Cardiac muscle cell (in vitro differentiated cells and primary cell): ENCODE measurements around the gene CEP72. TPM values are rescaled to one million over a fixed set of nuclear protein-coding genes. Genes with fewer than 3 reads are reported as not detected.

ENCODE experiments used
- DNase-seq, 2 donors: peaks; one replicate each; pipeline versions ENCODE4 v3.0.0 to v3.0.0-alpha.2; 2010 to 2017; ENCODE audit warnings: low read depth in 1 of 2, low spot score in 1 of 2
- H3K27ac ChIP-seq: fragments of 200-600 bp; sonication (generic); 2 replicates; pipeline ENCODE4 v1.5.1; 2016
- H3K27me3 ChIP-seq: fragments of 200-600 bp; sonication (generic); 2 replicates; pipeline ENCODE4 v1.6.0; 2016; ENCODE audit warnings: control low read depth
- H3K36me3 ChIP-seq: fragments of 200-600 bp; sonication (generic); 2 replicates; pipeline ENCODE4 v1.5.1; 2016; ENCODE audit warnings: control low read depth
- H3K4me1 ChIP-seq: fragments of 200-600 bp; sonication (generic); 2 replicates; pipeline ENCODE4 v1.8.1; 2017; ENCODE audit warnings: low read depth, mild to moderate bottlenecking, mixed run types
- H3K4me3 ChIP-seq: fragments of 200-600 bp; sonication (generic); 2 replicates; pipeline ENCODE4 v1.5.1; 2016; ENCODE audit warnings: mild to moderate bottlenecking
- H3K9me3 ChIP-seq: fragments of 200-600 bp; sonication (generic); 2 replicates; pipeline ENCODE4 v1.5.1; 2017; ENCODE audit warnings: low read depth, mild to moderate bottlenecking, control low read depth
- CTCF ChIP-seq: IDR thresholded peaks from 2 replicates; pipeline ENCODE4 v1.5.1; 2012; ENCODE audit warnings: low read depth, mild to moderate bottlenecking, low read length
- polyA plus RNA-seq: library from polyadenylated mRNA; unstranded; fragments of >200 nt; fragmentation: Nextera tagmentation; extraction: Ambion mirVana; gene quantifications from 2 replicates; pipeline ENCODE4 v1.2.1, GENCODE V29; 2016
- total RNA-seq: library from RNA; depleted of rRNA; stranded (reverse); fragments of >200 nt; gene quantifications from 2 replicates; pipeline ENCODE4 v1.2.3, GENCODE V29; 2016

Gene CEP72
- total and polyA plus RNA-seq, 2 experiments from 2014 or later, result 6.6 to 8.5 TPM

GRCh38 chr5:598564-598890, 13.6 kb upstream of the CEP72 start:
- no peak for TF ChIP-seq CTCF
- H3K4me1 ChIP-seq, result no peaks in the 10 kb centered on the region
- no peak overlapping the region for H3K27ac ChIP-seq
- H3K27me3 ChIP-seq, result peaks cover 38% of the 10 kb centered on the region
- no peak overlapping the region for H3K4me3 ChIP-seq
- H3K36me3 ChIP-seq, result no peaks in the 10 kb centered on the region
- no peak for DNase-seq
- no peaks in the 10 kb centered on the region for H3K9me3 ChIP-seq

- Histone ChIP-seq H3K27ac (no peak overlapping the region), H3K4me1 (no peaks in the 10 kb centered on the region), H3K27me3 (peaks cover 28% of the 10 kb centered on the region), H3K4me3 (no peak overlapping the region), H3K36me3 (no peaks in the 10 kb centered on the region), H3K9me3 (no peaks in the 10 kb centered on the region)
- no peak for DNase-seq
- no peak for TF ChIP-seq CTCF
Observed at GRCh38 chr5:600886-601541, 11.1 kb upstream of the CEP72 start.

GRCh38 chr5:601771-602465, 10.2 kb upstream of the CEP72 start:
- no peak for DNase-seq
- Histone ChIP-seq H3K4me1 (no peaks in the 10 kb centered on the region), H3K27me3 (peaks cover 21% of the 10 kb centered on the region), H3K36me3 (no peaks in the 10 kb centered on the region), H3K9me3 (no peaks in the 10 kb centered on the region), H3K27ac (no peak overlapping the region), H3K4me3 (no peak overlapping the region)
- TF ChIP-seq CTCF, result no peak

GRCh38 chr5:602466-603035, 9.6 kb upstream of the CEP72 start:
- Histone ChIP-seq H3K27ac (no peak overlapping the region), H3K36me3 (no peaks in the 10 kb centered on the region), H3K9me3 (no peaks in the 10 kb centered on the region), H3K27me3 (peaks cover 17% of the 10 kb centered on the region), H3K4me3 (no peak overlapping the region), H3K4me1 (no peaks in the 10 kb centered on the region)
- no peak for DNase-seq
- TF ChIP-seq CTCF, result no peak

- Histone ChIP-seq H3K4me3 (no peak overlapping the region), H3K9me3 (no peaks in the 10 kb centered on the region), H3K36me3 (no peaks in the 10 kb centered on the region), H3K27ac (no peak overlapping the region), H3K27me3 (peaks cover 9% of the 10 kb centered on the region), H3K4me1 (no peaks in the 10 kb centered on the region)
- no peak for TF ChIP-seq CTCF
- no peak for DNase-seq
Observed at GRCh38 chr5:603081-603998, 8.8 kb upstream of the CEP72 start.
